HG03025 (cell line): ENCODE results near the gene TAS1R2.

Experiments used
- ATAC-seq: cut with Tn5 transposase; IDR thresholded peaks from one replicate; pipeline ENCODE4 v1.9.1; 2021; ENCODE audit warnings: mild to moderate bottlenecking, moderate library complexity; ENCODE audit not compliant: unreplicated experiment, low FRiP score

The TAS1R2 gene

DNA sequence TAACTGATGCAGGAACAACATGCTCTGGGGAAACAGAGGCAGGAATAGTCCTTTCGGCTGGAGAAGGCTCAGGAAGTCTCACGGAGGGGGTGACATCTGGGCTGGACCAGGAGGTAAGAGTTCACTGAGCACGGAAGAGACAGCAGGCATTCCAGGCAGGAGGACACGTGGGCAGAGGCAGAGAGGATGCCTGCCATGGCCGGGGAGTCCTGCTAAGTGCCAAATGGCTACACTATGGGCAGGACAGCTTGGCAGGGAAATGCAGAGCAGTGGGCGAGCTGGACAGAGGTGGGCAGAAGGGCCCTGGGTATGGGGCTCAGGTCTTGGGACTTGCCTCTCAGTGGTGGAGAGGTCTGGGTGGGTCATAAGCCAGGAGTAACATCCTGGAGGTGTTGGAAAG lies 25.3 kb upstream of the TAS1R2 start:
- ATAC-seq, result no peak

DNA sequence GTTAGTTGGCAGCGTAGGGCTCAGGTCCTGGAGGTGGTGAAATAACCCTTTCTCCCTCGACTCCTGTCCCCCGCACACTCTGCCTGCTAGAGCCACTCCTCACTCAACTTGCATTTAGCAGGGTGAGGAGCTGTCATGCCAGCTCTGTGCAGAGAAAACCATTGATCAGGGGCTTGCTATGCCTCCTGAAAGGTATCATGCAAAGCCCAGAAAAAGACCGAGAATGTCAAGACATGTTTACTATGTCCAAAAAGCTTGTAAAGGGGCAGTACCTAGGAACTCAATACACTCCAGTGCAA lies 24.9 kb upstream of the TAS1R2 start:
- ATAC-seq, result no peak

- no peak for ATAC-seq
These were observed 24.4 kb upstream of the TAS1R2 start for GRCh38 chr1:18883636-18884418.

GRCh38 chr1:18883079-18883478 lies 23.6 kb upstream of the TAS1R2 start:
- no peak for ATAC-seq

DNA sequence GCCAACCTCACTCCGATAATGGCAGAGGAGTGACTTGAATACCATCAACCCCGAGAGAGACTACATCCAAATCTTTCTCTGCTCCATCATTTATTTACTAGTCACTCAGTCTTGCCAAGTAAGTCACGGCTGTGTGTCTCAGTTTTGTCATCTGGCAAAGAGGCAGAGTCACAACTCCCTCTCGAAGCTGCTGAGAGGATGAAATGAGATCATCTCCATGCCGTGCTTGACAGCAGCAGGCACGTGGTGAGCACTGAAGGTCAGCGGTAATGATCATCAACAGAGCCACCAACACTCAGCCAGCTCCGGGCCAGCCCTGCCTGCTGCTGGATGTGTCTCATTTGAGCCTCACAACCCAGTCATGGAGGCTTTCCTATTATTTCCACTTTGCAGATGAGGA lies 23.0 kb upstream of the TAS1R2 start:
- ATAC-seq, result no peak

GRCh38 chr1:18881642-18882431 lies 22.4 kb upstream of the TAS1R2 start:
- no peak for ATAC-seq

DNA sequence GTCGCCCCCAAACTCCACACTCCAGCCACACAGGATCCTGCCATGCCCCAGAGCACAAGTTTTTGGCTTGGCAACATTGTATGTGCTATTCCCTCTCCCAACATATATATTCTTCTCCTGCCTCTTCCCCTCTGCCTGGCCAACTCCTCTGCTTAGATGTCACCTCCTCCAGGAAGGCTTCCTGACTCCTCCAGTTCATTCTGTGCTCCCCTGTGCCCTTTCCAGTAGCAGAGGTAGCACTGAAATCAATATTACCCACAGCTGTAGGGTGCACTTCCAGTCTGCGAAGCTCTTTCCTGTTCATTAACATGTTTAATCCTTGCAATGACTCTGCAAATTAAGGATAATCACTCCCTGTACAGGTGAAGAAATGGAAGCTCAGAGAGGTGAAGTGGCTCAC lies 21.7 kb upstream of the TAS1R2 start:
- ATAC-seq, result no peak

DNA sequence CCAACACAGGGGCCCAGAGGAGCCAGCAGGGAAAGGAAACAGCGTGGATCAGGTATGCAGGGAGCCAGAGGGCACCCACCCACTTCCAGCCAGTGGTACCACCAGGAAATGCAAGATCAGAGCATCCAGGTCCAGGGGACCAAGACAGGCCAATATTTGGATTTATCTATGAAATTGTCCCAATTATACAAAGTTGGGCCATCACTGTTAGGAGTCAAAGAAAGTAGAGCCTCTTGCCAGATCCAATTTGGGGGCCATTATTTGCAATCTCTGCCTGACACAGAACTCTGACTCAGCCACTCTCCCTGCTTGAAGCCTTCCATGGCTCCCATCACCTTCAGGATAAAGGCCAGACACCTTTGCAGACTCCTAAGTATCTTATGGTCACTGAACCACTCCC lies 21.1 kb upstream of the TAS1R2 start:
- no peak for ATAC-seq

- ATAC-seq, result no peak
These were observed 20.4 kb upstream of the TAS1R2 start for GRCh38 chr1:18879791-18880309.

DNA sequence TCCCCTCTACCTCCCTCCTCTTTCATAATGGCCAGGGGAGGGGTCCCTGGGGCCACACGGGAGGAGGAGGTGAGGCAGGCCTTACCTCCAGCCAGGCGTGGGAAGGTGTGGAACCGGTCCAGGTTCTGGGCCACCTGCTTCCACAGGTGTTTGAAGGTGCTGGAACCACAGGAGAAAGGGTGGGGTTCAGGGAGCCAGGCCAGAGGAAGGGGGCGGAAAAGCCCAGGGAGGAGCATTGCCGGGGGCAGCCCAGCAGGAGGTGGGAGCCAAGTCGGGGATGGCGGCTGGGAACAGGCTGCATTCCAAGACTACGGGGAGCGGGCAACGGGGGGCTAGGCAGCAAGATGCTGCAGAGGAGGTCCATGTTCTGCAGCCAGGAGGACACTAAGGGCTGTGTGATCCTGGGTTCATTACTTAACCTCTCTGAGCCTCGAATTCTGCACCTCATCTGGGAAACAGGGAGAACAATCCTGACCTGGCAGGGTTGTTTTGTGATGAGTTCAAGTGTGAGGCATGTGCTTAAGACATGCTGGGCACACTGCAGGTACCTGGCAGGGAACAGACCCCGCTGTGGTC lies 19.8 kb upstream of the TAS1R2 start:
- ATAC-seq, result no peak

- no peak for ATAC-seq
These were observed 19.2 kb upstream of the TAS1R2 start for GRCh38 chr1:18878538-18879214.

GRCh38 chr1:18877282-18877681 lies 17.8 kb upstream of the TAS1R2 start:
- ATAC-seq, result no peak

- ATAC-seq, result no peak
These were observed 16.8 kb upstream of the TAS1R2 start for GRCh38 chr1:18876210-18876609.

DNA sequence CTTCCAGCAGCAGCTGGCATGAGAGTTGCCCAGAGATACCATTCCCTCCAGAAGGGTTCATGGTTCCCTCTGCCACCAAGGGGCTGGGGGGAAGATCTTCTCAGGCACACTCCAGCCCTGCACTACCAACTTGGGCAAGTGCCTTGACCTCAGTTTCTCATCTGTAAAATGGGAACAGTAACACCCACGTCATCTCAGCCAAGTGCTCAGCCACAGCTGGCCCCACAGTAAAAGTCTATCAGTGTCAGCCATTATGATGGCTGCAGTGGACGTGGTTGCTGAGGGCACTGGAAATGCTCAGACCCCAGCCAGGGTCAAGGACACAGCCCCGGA lies 16.3 kb upstream of the TAS1R2 start:
- no peak for ATAC-seq

DNA sequence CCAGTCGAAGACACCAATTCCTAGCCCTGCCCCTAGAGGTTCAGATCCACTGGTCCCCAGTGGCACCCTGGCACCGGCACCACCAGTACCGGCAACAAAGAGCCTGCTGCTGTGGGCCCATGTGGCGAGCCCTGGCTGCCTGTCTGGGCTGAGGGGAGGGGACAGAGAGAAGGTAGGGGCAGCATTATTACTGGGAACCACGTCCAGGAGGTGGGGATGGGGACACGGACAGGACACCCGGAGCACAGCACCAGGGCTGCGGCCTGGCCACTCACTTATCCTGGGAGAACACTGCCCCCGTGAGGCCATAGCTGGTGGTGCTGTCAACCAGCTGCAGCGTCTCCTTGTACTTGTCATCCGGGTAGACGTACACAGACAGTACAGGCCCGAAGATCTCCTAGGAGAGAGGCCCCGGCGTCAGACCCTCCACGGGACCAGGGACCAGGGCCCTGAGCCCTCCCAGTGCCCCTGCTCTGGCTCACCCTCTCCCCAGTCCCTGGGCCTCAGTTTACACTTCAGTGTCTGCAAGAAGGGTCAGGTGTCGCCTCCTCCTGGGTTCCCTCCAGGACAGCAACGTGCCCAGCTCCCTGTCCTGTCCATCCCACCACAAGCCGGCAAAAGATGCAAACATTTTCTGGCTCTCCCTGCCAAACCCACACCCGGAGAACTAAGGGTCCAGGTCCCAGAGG lies 15.8 kb upstream of the TAS1R2 start:
- ATAC-seq, result no peak

DNA sequence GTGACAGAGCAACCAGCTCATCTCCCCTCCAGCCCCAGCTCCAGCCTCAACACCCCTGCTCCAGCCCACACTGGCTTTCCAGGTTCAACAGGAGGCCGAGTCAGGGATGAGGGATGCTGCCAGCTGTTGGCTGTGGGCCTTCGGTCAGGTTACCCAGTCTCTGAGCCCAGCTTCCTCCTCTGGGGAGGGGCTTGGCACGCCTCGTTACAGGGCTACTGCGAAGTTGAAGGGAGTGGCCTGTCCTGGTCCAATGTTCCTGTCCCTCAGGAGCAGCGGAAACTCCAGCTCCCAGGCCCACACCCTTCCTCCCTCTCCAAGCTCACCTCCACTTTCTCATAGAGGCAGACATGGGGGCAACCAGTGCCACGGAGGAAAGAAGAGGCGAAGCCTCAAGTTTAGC lies 15.1 kb upstream of the TAS1R2 start:
- no peak for ATAC-seq

- ATAC-seq, result no peak
These were observed 14.6 kb upstream of the TAS1R2 start for GRCh38 chr1:18874036-18874435.

DNA sequence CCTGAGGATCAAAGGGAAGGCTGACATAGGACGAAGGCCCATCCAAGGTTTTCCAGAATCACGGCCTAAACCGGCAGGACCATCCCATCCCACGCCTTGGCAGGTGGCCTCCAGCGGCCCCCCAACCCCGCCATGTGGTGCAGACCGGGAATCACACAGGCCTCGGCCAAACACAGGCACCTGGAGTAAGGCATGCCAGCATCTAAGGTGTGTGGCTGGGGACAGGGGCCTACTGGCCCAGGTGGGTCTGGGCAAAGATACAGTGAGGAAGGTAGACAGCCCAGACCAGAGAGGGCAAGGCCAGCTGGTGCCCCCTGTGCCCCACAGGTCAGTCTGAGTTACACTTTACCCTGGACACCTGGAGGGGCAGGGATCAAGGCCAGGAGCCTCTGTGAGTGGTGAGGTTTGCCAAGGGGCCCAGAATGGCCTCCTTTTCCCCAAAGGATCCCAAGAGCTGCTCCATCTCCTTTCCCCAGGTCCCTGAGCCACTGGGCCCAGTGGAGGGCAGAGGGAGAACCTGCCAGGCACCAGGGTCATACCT lies 12.7 kb upstream of the TAS1R2 start:
- ATAC-seq, result no peak

GRCh38 chr1:18871401-18872070 lies 12.1 kb upstream of the TAS1R2 start:
- no peak for ATAC-seq

DNA sequence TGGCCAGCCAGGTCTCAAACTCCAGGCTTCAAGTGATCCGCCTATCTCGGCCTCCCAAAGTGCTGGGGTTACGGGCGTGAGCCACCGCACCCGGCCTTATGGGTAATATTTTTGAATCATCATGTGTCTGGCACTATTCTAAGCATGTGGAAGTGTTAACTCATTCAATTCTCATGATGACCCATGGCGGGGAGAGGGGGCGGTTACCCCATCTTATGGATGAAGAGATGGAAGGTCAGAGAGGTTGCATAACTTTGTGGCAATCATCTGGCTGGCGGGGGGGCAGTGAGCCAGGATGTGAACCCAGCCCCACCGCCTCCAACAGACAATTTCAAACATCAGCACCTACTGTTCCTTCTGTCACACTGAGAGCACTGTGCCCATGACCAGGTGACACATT lies 11.5 kb upstream of the TAS1R2 start:
- no peak for ATAC-seq
